C4-2B (cell line): ENCODE data around the gene SF3B3.

ENCODE experiments used
- H3K27ac ChIP-seq: fragments of 450-650 bp; 2 replicates; pipeline ENCODE4 v1.5.1; 2017
- CTCF ChIP-seq: fragments of 450-650 bp; conservative IDR thresholded peaks from 2 replicates; pipeline ENCODE4 v1.5.1; 2017; ENCODE audit warnings: mild to moderate bottlenecking
- ZFX ChIP-seq: fragments of 450-650 bp; IDR thresholded peaks from 2 replicates; pipeline ENCODE4 v1.6.1; 2017

The SF3B3 gene

DNA sequence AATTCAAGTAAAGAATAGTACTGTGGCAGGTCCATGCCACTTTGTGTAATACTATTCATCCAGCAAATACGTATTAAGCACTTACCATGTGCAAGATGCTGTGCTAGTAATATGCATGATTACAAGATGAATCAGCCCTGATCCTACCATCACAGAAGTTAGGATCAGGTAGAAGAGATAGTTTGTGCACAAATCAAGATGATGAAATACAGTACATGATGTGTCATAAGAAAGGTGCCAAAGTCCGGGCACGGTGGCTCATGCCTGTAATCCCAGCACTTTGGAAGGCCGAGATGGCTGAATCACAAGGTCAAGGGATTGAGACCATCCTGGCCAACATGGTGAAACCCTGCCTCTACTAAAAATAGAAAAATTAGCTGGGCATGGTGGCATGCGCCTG lies 11.2 kb upstream of the SF3B3 start:
- H3K27ac ChIP-seq, result no peak overlapping the region
- no peak for TF ChIP-seq ZFX

DNA sequence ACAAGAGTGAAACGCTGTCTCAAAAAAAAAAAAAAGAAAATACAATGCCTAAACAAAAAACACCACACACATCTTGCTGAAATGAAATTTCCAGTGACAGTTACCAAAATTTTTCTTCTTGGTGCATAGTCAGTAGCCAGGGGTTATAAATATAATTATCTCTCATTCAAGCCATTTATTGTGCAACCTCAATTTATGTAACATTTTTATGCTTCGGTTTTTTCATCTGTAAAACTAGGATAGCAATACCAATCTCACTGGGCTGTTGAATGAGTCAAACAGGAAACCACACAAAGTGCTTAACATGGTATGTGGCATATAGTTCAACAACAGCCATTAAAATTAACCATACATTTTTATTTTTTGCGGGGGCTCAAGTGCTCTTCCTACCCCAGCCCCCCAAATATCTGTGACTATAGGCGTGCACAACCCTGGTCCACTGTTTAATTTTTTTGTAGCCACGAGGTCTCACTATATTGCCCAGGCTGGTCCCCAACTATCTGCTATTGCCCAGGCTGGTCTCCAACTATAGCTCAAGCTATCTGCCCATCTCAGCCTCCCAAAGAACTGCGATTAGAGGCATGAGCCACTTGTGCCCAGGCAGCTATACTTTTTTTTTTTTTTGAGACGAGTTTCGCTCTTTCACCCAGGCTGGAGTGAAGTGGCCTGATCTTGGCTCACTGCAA lies 2.9 kb upstream of the SF3B3 start:
- no peak overlapping the region for H3K27ac ChIP-seq
- TF ChIP-seq CTCF (no peak), ZFX (no peak)

DNA sequence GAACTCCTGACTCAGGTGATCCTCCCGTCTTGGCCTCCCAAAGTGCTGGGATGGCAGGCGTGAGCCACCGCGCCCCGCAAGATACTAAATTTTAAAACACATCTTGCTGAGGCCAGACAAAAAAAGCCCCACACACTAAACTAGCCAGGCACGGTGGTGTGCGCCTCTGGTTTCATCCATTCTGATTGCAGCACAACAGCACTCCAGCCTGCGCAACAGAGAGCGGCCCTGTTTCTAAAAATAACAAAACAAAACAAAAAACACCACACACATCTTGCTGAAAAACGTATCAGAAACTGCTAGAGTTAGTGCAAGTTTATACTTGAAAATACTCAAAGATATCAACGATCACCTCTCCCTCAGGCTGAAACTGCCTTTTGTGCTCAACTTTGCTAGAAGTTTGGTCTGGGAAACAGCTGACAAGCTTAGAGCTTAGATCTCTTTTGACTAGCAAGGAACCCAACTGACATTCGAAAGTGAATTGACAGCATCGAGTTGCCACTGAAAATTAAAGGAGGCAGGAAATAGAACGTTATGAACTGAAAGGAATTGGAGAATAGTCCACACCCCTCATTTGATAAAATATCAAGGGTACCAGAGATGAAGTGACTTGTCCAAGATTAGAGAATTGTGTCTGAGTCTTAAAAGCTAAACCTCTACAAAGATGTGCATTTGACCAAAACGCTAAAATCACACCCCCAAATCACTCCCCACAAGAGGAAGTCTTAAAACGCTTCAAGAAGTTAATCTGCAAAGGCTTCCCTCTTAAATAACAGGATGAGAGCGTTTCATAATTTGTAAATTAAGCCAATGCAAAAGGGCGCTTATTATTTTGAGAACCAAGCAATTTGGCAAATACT lies 1.2 kb upstream of the SF3B3 start:
- TF ChIP-seq CTCF (no peak), ZFX (no peak)
- H3K27ac ChIP-seq, result peak overlapping the region; percentile 93

DNA sequence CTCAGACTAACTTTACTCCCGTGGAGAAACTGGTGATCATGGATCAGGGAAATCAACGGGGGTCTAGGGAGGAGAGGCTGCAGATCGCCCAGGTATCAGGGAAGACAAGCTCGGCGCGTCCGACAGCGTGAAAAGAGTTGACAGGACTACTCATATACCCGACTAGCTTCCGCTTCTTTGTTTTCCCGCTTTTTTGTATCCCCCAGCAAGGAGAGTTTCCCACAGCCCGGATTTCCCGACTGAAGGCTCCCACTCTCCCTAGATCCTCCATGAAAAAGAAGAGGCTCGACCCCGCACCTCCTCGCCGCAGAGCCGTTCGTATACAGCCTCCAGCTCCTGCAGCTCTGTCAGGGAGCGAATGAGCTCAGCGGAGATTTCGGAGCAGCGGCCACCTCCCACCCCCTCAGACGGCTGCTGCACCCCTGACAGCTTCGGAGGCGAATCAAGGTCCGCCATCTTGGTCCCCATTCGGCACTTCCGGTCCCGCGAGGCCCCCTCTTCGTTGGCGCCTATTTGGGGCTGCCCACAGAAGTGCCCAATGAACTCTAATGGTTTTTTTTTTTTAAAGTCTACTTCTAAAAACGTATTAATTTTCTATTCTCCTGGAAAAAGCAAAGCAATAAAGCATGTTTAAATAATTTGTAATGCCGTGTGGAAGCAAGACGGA lies 407 bp upstream of the SF3B3 start, which contains the start of gene COG4:
Gene COG4, minus strand, starts transcription at position 479 of the 667 bp plus-strand sequence. Its CDS starts 11 bp downstream, at position 468.
- TF ChIP-seq ZFX (no peak), CTCF (no peak)

GRCh38 chr16:70524399-70524825 lies 796 bp downstream of the SF3B3 start:
- H3K27ac ChIP-seq, result peak overlapping the region; percentile 93

More for the DNA sequence above, 407 bp upstream of the SF3B3 start, which contains the start of gene COG4:
- peak within 1 kb of the TSS; percentile 93 for H3K27ac ChIP-seq

GRCh38 chr16:70526403-70526802 lies 2.8 kb downstream of the SF3B3 start:
- no peak overlapping the region for H3K27ac ChIP-seq
- TF ChIP-seq CTCF, result no peak
- TF ChIP-seq ZFX, result no peak

GRCh38 chr16:70527315-70527996 lies 3.8 kb downstream of the SF3B3 start:
- H3K27ac ChIP-seq, result no peak overlapping the region
- no peak for TF ChIP-seq ZFX
- TF ChIP-seq CTCF, result no peak
